Measurements from ENCODE around the gene CDYL.

DNA sequence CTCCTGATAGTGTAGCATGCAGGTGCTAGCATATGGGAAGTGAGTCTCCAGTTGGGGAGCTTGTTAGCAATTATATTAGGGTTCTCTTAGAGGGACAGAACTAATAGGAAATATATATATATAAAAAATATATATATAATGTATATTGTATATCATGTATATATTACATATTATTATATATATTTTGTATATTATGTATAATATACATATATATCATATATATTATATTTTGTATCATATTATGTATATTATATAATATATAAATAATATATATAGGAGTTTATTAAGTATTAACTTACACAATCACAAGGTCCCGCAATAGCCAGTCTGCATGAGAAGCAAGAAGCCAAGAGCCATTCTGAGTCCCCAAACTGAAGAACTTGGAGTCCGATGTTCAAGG, 84.2 kb downstream of the CDYL start:
- TF ChIP-seq, protein P1, sequence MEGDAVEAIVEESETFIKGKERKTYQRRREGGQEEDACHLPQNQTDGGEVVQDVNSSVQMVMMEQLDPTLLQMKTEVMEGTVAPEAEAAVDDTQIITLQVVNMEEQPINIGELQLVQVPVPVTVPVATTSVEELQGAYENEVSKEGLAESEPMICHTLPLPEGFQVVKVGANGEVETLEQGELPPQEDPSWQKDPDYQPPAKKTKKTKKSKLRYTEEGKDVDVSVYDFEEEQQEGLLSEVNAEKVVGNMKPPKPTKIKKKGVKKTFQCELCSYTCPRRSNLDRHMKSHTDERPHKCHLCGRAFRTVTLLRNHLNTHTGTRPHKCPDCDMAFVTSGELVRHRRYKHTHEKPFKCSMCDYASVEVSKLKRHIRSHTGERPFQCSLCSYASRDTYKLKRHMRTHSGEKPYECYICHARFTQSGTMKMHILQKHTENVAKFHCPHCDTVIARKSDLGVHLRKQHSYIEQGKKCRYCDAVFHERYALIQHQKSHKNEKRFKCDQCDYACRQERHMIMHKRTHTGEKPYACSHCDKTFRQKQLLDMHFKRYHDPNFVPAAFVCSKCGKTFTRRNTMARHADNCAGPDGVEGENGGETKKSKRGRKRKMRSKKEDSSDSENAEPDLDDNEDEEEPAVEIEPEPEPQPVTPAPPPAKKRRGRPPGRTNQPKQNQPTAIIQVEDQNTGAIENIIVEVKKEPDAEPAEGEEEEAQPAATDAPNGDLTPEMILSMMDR (IDR thresholded peaks at IDR 0.05), result no peak
- TF ChIP-seq POLR2A (IDR thresholded peaks at IDR 0.05), result no peak

Data from heart left ventricle (tissue), 13 donors.